NT2/D1 (cell line): ENCODE data around the gene ATF3.

Experiments
- SUZ12 ChIP-seq: IDR thresholded peaks from 2 replicates; pipeline ENCODE4 v1.6.1; 2011; ENCODE audit not compliant: insufficient read length, insufficient read depth; ENCODE audit errors: extremely low read depth
- YY1 ChIP-seq: IDR thresholded peaks from 2 replicates; pipeline ENCODE4 v1.6.1; 2011; ENCODE audit not compliant: insufficient read length, insufficient read depth

DNA sequence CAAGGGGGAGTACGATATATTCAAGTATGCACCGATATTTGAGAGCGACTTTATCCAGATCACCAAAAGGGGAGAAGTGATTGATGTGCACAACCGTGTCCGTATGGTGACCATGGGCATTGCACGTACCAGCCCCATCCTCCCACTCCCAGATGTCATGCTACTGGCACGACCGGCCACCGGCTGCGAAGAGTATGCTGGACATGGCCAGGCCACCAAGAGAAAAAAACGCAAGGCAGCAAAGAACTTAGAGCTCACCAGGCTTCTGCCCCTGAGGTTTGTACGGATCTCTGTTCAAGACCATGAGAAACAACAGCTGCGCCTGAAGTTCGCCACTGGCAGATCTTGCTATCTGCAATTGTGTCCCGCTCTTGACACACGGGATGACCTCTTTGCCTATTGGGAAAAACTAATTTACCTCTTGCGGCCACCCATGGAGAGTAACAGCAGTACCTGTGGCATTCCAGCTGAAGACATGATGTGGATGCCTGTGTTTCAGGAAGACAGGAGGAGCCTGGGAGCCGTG lies 16.5 kb downstream of the ATF3 start:
- no peak for TF ChIP-seq SUZ12
- no peak for TF ChIP-seq YY1
